GM21737 (cell line): Measurements from ENCODE around the gene GGN.
"Not testable (repeated sequence)": the region's sequence is repeated elsewhere in the genome, so short reads cannot be mapped to it uniquely, and the experiment has no call there.

Experiments
- ATAC-seq: cut with Tn5 transposase; IDR thresholded peaks from one replicate; pipeline ENCODE4 v1.9.1; 2021; ENCODE audit warnings: mild to moderate bottlenecking, moderate library complexity; ENCODE audit not compliant: unreplicated experiment

The GGN gene

DNA sequence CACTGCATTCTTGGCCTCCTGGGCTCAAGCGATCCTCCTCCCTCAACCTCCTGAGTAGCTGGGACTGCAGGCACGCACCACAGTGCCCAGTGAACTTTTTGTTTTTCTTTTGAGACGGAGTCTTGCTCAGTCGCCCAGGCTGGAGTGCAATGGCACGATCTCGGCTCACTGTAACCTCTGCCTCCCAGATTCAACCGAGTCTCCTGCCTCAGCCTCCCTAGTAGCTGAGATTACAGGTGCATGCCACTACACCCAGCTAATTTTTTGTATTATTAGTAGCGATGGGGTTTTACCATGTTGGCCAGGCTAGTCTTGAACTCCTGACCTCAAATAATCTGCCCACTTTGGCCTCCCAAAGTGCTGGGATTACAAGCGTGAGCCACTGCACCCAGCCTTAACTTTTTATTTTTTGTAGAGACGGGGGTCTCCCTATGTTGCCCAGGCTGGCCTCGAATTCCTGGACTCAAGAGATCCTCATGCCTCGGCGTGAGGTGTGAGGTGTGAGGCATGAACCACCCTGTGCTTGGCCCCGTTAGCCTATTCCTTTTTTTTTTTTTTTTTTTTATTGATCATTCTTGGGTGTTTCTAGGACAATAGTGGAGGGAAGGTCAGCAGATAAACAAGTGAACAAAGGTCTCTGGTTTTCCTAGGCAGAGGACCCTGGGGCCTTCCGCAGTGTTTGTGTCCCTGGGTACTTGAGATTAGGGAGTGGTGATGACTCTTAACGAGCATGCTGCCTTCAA, 24.7 kb downstream of the GGN start:
- ATAC-seq: not testable (repeated sequence)

DNA sequence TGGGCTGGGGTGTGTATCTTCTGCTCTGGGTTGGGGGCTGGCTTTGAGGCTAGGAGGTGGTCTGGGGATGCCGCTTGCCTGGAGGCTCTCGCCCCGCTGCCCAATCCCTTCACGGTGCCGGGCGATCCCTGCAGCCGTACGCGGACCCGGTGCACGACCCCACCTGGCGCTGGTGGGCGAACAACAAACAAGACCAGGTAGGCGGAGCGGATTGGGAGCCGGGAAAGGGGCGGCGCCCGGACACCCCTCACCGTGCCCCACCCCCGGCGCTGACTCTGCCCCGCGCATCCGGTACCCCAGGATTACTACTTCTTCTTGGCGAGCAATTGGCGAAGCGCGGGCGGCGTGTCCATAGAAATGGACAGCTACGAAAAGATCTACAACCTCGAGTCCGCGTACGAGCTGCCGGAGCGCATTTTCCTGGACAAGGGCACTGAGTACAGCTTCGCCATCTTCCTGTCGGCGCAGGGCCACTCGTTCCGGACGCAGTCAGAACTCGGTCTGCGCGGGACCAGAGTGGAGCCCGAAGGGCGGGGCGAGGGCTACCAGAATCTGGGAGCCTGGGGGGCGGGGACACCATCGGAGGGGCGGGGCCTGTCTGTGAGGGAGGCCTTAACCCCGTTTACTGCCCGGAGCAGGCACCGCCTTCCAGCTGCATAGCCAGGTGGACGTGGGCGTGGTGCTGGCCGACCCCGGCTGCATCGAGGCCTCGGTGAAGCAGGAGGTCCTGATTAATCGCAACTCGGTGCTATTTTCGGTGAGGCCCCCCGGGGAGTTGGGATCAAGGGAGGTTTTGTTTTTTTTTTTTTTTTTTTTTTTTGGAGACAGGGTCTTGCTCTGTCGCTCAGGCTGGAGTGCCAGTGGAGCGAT, 25.5 kb downstream of the GGN start:
- peak; percentile 57 for ATAC-seq

DNA sequence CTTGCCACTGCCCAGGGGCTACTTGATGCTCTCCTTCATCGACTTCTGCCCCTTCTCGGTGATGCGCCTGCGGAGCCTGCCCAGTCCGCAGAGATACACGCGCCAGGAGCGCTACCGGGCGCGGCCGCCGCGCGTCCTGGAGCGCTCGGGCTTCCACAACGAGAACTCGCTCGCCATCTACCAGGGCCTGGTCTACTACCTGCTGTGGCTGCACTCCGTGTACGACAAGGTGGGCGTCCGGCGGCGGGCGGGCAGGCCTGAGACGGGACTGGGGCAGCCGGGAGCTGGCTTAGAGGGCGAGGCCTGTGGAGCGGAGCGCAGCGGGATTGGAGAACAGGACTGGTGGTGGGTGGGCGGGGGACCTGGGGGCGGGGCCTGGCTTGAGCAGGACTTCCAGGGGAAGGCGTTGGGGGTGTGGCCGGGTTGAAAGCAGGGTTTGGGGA, 26.2 kb downstream of the GGN start:
- ATAC-seq: peak; percentile 42

DNA sequence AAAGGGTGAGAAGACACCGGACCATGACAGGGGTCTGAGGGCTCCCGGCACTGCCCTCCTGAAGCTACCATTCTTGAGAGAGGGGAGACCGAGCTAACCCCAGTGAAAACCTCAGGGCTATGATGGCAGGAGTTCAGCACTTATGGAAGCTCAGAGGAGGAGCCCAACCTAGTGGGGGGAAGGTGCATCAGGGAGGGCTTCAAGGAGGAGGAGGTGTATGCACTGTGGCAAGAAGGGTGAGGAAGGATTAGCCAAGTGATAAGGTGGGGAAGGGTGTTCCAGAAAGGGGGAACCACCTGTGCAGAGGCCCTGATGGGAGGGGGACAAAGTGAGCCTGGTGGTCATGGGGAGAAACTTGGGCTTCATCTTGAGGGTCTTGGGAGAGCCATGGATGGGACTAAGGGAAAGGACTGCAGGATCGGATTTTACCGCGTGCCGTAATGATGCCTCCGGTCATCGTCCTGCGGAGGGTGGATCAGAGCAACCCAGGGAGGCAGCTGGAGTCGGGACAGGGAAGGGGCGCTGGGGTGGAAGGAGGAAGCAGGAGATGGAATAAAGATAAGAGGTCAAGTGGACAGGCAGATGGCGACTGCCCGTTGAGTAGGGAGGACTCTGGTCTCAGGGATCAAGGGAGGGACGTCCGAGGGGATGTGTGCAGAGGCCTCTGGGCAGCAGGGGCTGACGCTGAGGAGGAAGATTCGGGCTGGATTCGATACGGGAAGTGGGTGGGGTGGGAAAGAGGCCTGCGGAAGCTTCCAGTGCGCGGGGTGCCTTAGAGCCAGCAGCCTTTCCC, 26.8 kb downstream of the GGN start:
- ATAC-seq: no peak

DNA sequence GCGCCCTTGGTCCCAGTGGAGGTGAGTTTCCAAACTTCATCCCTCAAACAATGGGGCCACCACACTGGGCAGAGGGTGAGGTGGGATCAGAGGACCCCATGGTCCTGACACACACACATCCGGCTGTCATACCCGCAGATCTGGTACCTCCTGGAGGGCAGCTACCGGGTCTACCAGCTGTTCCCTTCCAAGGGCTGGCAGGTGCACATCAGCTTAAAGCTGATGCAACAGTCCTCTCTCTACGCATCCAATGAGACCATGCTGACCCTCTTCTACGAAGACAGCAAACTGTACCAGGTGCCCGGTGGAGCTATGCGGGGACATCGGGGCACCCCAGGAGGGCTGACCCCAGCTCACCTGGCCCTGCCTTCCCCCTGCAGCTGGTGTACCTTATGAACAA, 27.5 kb downstream of the GGN start:
- ATAC-seq: no peak

DNA sequence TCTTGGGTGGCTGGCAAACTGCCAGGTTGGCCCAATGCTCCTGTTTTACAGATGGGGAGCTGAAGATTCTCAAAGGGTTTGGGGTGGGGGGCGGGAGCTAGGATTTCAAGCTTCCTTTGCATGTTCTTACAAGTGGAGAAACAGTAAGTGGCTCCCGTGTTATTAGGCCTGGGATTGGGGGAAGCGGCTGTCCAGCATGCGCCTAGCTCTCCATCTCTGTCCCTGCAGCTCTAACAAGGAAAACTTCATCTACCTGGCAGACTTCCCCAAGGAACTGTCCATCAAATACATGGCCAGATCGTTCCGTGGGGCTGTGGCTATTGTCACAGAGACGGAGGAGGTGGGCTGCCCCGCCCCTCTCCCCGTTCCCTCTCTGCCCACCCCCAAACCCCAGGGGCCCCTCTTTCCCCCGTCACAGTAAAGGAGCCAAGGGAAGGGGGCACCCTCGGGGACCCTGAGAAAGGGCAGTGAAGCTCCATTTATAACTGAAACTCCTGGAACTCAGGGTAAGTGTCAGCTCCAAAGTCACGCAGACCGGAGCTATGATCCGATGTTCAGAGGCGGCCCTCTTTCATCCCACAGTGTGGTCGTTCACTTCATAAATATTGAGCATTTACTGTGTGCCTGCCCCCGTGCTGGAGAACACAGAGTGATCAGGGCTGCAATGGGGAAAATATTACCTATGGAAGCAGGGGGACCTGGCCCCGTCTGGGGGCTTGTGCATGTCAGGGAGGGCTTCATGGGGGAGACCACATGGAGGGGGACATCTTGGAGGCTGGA, 28.4 kb downstream of the GGN start:
- ATAC-seq: no peak

DNA sequence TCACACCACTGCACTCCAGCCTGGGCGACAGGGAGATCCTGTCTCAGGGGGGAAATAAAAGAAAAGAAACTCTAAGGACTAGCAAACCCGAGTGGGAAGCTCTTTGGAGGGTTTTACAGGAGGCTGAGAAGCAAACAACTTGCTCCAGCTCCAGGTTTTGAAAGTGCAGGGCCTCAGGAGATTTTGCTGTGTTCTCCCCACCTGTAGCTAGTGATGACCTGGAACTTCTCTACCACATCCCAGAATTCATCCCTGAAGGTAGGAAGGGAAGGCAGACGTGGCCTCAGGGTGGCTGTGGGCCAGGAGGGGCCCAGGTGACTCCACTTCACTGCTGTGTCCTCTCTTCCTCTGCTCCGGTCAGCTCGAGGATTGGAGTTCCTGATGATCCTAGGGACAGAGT, 29.8 kb downstream of the GGN start:
- ATAC-seq: no peak

DNA sequence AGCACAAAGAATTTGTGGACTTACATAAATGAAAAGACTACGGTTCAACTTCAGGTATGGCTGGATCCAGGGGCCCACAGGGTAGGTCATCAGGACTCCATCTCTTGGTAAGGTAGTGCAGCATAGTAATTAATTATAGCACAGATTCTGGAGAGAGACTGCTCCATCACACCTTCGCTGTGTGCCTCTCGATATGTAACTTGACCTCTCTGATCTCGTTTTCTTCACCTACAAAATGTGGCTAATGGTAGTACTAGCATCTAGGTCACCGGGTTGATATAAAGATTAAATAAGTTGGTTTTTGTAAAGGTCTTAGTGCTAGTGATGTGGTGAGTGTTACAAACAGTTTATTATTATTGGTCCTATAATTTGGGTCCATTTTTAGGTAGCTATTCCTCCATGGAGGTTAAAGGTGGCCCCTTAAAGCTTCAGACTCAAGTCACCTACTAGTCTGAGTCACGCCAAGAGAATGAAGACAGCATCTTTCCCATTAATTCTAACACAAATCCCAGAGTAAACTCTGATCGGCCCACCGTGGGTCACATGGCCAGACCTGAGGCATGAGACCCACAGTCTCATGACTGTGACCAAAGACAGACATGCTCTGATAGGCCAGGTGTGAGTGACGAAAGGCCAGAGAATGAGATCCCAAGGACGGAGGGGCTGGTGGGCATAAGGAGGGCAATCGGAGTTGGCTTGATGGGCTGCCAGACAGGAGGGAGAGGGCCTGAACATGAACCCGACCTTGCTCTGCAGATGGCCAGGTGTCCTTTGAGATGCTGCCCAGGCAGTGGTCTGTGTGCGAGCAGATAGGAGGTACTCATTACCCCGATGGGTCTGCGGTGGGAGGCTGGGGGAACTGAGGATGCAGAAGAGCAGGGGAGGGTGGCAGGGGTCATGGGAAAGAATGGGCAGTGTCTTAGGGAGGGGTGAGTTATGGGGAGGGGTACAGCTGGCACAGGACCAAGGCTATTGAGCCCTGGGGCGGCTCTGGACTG, 31.8 kb downstream of the GGN start:
- no peak for ATAC-seq

DNA sequence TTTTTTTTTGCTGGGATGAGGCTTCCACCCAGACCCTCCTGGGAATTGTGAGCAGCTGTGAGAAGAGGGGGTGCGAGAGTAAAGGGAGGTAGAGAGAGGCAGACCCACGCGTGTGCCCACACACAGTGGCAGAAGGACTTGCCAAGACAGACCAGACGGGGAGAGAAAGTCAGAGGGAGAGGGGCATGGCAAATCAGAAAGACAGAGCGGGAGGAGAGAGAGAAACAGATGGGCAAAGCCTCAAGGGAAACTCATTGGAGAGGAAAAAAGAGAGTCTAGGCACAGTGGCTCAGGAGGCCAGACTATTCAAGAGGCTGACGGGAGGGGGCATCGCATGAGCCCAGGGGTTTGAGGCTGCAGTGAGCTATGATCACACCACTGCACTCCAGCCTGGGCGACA, 35.2 kb downstream of the GGN start:
- no peak for ATAC-seq

DNA sequence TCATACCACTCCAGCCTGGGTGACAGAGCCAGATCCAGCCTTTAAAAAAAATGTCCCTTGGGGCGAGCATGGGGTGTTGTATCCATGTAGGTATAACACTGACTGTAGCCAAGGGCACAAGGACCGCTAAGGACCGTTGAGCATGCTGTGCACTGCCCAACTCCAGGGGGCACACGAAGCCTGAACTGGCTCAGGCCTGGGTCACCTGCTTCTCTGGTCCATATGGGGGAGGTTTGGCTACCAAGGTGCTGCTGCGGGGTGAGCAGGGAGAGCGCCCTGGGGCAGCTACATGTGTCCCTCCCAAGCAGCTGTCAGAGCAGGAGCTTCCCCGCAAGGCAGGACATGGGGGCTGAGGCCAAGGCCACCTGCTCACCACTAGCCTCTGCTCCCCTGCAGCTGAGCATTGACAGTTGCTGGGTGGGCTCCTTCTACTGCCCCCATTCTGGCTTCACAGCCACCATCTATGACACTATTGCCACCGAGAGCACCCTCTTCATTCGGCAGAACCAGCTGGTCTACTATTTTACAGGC, 35.9 kb downstream of the GGN start:
- no peak for ATAC-seq

DNA sequence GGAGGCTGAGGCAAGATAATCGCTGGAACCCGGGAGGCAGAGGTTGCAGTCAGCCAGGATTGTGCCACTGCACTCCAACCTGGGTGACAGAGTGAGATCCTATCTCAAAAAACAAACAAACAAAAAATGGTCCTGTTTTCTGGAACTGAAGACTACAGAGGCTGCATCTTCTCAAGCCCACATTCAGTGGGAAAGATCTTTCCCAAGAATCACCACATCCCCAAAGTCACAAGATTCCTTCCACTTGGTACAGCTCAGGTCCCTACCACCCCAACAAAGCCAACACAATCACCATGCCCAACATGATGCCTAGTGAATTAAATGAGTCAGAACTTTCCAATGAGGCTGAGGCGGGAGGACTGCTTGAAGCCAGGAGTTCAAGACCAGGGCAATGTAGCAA, 37.0 kb downstream of the GGN start:
- no peak for ATAC-seq

DNA sequence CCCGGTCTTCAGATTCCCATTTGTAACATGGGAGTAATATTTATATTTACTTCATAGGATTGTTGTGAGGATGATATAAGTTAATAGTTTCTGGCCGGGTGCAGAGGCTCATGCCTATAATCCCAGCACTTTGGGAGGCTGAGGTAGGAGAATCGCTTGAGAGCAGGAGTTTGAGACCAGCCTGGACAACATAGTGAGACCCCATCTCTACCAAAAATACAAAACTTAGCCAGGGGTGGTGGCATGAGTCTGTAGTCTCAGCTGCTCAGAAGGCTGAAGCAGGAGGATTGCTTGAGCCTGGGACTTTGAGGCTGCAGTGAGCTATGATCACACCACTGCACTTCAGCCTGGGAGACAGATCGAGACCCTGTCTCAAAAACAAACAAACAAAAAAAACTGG, 41.0 kb downstream of the GGN start:
- ATAC-seq: no peak

DNA sequence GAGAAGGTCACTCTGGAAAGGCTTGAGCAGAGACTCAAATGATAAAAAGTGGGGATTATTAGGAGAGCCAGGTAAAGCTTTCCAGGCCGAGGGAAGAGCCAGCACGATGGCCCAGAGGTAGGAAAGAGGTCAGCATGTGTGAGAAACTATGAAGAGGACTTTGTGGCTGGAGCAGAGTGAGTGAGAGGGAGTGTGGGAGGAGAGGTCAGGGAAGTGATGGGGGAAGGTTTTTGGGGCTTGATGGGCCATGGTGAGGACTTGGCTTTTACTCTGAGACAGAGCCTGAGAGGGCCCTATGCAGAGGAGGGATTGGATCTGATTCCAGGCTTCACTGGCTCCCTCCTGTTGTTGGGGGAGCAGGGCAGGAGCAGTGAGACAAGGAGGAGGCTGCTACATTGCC, 46.9 kb downstream of the GGN start:
- ATAC-seq: no peak

DNA sequence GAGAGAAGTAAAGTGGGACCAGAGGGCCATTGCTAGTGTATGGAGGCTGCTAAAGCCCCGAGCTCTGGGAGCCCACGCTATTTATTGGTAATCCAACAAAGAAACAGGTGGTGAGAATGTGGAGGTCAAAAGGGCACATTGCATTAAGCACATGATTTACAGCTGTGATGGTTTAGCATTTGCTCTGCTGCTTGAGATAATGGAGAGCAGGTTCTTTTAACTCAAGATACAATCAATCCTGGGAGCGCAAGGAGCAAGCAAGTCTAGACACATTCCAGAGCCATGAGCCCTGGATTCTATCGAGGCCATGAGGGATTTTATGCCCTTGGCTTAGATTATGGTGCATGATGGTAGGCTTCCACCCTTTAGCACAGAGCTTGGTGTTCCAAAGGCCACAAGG, 48.8 kb downstream of the GGN start:
- not testable (repeated sequence) for ATAC-seq

DNA sequence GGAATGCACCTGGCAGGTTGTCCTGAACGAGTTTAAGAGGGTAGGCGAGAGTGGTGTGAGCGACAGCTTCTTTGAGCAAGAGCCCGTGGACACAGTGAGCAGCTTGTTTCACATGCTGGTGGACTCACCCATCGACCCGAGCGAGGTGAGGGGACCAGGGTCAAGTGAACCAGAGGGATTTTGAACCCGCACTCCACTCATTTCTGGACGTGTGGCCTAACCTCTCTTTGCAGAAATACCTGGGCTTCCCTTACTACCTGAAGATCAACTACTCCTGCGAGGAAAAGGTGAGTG, 50.5 kb downstream of the GGN start:
- ATAC-seq: no peak

DNA sequence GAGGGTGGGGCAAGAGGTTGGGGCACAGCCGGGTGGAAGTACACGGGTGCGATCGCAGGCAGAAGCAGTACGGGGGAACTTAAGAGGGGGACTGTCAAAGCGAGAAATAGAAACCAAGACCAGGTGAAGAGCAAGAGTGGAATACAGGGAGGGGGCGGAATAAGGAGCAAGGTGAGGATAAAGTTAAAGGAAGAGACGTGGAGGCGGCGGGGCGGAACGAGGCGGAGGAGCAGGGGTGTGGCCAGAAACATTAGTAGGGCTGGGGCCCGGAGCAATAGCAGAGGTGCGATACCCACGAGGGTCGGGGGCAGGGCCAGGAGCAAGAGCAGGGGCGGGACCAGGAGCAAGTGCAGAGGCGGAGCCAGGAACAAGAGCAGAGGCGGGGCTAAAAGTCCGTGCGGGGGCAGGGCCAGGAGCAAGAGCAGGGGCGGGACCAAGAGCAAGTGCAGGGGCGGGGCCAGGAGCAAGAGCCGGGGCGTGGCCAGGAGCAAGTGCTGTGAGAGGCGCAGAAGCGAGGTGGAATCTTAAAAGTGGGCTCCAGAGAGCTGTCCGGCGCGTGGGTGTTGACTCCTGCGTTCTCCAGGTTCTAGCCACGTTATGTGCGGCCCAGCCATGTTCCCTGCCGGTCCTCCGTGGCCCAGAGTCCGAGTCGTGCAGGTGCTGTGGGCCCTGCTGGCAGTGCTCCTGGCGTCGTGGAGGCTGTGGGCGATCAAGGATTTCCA, 51.0 kb downstream of the GGN start:
- peak; percentile 49 for ATAC-seq

DNA sequence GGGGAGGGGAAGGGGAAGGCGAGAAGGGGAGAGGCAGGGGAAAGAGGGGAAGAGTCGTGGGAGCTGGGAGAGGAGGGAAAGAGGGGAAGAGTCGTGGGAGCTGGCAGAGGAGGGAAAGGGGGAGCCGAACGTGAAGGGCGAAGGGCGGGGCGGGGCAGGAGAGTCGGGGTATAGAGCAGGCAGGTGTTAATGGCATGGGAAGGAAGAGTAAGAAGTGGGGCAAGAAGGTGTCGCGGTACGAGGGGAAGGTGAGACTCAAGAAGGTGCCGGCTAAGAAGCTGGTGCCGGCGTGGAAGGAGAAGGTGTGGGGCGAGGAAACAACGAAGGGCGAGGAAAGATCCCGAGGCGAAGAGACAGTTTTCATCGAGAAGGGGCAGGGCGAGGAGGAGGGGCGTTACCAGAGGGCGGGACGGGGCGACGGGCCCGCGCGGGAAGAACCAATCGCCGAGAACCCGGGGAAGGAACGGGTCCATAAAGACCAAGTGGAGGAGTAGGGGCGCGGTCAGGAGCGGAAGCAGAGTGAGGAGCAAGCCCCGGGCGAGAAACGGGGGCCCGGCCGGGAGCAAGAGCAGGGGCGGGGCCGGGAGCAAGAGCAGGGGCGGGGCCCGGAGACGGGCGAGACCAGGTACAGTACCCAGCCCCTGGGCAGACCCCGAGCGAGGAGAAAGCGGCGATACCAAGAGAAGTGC, 51.7 kb downstream of the GGN start:
- peak; percentile 60 for ATAC-seq
